GM15510 (cell line): ENCODE data around the gene MACROH2A2.

Source experiments
- POLR2A ChIP-seq: IDR thresholded peaks from 3 replicates; pipeline ENCODE4 v1.6.1; 2011; ENCODE audit warnings: borderline replicate concordance; ENCODE audit not compliant: insufficient read length; ENCODE audit errors: extremely low read depth

The MACROH2A2 gene

DNA sequence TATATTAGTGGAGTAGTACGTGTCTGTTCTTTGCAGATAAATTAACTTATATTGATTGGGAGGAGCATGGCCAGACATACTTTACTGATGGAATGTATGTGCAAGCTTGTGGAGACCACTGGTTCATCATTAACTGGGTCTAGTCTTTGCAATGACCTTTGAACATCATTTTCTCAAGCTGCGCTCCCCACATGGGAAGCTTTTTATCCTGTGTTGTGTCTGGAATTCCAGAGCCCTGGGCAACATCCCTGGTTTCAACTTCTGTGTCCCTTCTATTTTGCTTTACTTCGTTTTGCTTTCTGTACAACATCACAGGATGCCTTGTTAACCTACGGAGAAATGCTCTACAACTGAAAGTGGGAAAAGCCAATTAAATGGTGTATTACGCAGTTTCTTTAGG is 38.3 kb downstream of the MACROH2A2 start:
- no peak for TF ChIP-seq POLR2A

DNA sequence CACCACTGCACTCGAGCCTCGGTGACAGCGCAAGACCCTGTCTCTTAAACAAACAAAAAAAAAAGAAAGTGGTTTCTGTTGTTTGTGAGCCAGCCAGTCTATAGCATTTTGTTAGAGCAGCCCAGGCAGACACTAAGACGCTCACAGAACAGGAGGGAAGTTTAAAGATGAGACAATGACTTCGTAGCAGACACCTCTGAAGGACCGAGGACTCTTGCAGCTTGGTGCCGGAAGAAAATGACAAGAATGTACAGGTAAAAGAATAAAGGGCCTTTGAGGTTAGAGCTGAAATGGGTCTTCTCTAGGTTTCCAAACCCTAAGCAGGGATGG is 39.7 kb downstream of the MACROH2A2 start:
- TF ChIP-seq POLR2A: no peak

DNA sequence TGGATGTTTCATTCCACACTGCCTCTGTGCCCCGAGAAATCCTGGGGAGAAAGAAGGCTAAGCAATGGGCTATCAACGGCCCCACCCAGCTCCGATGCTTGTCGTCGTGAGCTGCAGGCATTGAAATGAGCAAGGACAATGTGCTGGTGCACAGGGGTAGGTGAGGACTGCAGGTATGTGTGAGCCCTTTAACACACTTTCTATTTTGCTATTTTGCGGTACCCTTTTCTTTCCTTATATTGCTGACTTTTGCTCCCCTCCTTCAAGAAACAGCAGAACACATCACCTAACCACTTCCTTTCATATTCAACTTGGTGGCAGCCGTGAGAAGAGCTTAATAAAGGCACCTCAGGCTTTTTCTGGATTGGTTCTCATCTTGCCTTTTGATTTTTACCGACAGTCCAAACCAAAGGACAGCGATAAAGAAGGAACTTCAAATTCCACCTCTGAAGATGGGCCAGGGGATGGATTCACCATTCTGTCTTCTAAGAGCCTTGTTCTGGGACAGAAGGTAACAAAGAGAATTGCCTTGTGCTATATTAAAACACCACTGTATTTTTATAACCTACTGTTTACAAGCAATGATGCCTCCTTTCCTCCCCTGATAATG is 40.8 kb downstream of the MACROH2A2 start:
- no peak for TF ChIP-seq POLR2A

DNA sequence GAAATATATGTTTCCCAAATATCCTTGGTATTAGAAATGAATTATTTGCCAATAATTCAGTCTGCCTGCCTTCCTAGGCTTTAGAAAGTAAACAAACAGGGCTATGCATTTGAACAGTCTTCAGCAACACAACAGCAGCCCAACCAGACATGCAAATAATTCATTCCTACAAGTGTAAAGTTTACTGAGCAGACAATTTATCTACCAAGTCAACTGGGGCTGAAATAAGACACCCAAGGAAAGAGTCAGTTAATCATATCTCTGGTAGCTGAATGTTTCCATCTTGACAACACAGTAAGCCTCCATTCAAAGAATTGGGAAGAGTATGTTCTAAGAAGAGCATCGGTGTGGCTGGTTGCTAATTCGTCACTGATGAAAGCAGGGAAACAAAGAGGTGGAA is 41.6 kb downstream of the MACROH2A2 start:
- no peak for TF ChIP-seq POLR2A

DNA sequence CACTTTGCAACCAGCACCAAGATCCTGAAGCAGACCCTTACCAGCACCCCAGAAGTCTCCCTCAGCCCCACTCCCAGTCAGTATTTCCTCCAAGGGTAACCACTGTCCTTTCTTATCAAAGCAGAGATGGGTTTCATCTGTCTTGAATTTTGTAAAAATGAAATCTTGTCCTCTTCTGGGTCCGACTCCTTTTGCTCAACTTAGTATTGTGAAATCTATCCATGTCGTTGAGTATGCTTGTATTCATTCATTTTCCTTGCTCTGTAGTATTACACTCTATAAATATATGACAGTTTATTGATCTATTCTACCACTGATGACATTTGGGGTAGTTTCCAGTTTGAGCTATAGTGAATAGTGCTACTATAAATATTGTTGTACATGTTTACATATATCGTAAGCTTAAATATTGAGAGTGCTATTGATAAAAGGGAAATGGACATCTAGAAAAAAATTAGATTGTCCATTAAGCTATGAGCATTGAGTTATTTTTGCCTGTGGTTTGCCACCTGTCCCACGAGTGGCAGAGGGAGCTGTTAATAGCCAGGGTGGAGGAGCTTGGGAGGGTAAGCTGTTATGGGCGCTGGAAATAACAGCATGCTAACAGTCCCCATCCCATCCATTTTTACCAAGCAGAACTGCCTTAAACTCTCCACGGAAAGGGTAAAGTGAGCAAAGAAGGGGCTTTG is 43.5 kb downstream of the MACROH2A2 start:
- no peak for TF ChIP-seq POLR2A

DNA sequence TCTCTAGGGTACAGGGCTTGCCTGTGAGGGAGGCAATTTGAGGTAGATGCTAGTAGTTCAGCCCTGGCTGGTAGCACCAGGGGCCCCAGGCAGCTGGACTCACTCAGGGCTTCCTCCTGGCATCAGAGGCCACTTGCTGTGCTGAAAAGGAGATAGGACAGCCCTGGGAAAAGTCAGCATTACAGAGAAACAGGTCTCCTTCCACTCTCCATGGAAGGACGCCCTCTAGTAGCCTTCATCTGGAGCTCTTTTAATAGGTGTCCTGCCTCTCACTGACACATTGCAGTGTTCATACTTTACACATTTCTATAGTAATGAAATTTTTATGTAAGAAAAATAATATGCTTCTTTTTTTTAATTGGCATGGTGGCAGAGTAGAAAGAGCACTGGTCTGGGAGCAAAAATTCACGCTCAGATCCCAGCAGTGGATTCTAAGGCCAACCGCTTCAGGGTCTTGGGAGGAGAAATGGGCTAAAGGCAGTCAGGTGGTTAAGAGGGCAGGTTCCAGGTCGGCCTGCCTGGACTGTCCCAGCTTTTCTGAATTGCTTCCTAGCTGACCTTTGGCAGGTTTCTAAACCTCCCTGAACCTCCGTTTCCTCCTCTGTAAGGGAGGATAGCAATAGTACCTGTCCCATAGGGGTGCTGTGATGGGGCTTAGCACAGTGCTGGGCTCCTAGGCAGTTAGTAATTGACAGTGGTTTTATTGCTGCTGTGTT is 44.2 kb downstream of the MACROH2A2 start:
- no peak for TF ChIP-seq POLR2A

DNA sequence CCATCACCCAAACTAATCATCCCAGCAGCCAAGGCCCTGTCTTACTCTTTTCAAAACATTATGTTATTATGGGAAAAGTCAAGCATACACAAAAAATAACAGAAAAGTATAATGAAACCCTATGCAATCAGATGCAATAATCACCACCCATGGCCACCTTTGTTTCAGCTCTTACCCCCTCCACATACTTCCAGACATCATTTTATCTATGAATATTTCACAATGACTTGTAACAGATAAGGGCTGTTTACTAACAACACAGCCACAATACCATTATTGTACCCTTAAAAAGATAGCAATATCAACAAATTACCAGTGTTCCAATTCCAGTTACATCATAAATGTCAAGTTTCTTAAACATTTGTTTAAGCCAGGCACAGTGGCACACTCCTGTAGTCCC is 44.8 kb downstream of the MACROH2A2 start:
- no peak for TF ChIP-seq POLR2A

DNA sequence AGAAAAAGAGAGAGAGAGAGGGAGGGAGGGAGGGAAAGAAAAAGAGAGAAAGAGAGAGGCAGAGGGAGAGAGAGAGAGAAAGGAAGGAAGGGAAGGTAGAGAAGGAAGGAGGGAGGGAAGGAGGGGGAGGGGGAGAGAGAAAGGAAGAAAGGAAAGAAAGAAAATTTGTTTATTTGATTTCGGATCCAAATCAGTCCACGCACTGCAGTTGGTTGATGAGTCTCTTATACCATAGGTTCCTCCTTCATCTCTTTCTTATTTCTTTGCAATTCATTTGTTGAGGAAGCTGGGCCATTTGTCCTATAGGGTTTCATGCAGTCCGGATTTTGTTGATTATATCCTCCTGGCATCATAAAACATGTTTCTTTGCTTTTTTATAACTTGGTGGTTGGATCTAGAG is 45.6 kb downstream of the MACROH2A2 start:
- no peak for TF ChIP-seq POLR2A

DNA sequence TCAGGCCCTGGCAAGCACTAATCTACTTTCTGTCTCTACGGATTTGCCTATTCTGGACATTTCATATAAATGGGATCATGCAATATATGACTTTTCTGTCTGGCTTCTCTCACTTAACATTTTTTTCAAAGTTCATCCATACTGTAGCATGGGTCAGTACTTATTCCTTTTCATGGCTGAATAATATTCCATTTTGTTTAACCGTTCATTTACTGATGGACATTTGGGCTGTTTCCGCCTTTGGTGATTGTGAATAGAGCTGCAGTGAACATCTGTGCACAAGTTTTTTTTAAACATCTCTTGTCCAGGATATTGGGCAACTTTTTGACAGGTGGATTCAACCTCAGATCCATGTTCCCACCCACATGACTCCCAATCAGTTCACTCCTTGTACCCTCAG is 49.0 kb downstream of the MACROH2A2 start:
- TF ChIP-seq POLR2A: no peak

DNA sequence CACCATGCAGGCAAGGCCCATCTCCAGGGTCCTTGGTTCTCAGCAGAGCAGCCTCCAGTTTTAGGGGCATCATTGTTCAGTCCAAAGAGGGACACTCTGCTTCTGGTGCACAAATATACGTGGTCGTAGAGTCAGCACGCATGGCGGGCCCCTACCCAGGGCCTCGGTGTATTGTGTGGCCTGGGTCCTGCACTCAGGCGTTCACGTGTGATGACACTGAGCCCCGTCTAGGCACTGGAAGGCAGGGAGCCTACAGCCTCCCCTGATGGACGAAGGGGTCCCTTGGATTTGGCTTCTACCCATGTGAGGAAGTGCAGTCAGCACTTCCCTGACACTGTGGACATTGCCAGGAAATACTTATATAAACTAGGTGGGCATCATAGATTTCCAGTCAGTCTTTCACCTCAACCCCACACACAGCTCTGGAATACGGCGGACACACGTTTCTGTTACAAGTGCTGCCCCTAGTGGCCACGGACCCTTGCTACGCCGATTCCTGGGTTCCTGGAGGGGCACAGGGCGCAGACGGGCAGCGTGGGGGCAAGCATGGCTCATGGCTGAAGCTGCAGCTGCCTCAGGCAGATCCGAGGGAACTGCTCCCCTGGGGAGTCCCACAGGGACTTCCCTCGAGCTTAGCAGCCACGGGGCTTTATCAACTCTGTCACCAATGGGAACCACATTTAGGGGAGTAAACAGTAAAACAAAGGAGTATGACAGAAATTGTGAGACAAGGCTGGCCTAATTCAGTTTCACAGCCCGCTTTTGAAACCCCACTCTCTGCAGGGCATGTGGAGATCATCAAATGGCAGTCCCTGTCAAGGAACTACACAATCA is 54.5 kb downstream of the MACROH2A2 start:
- TF ChIP-seq POLR2A: no peak

DNA sequence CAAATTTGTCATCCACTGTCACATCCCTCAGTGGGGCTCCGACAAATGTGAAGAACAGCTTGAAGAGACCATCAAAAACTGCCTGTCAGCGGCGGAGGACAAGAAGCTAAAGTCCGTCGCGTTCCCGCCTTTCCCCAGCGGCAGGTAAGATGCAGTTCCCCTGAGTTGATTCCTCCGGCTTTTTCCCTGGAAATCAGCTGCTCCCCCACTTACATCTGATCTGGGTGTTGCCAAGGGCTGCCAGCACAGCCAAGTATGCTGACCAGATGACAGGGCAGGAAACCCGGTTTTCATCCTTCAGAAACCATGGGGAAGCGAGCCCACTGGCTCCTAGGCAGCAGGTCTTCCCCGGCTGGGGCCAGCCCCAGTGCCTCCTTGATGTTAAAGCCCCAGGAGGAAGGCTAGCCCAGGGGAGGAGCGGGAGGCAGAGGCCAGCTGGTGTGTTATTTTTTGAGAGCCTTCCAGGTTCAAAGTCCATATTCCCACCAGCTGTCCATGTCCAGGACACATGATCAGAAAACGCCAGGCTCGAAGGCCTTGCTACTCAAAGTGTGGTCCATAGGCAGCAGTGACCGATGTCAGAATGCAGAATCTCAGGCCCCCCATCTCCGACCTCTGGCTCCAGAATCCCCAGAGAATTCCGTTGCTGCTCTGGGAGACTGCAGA is 56.6 kb downstream of the MACROH2A2 start:
- no peak for TF ChIP-seq POLR2A

DNA sequence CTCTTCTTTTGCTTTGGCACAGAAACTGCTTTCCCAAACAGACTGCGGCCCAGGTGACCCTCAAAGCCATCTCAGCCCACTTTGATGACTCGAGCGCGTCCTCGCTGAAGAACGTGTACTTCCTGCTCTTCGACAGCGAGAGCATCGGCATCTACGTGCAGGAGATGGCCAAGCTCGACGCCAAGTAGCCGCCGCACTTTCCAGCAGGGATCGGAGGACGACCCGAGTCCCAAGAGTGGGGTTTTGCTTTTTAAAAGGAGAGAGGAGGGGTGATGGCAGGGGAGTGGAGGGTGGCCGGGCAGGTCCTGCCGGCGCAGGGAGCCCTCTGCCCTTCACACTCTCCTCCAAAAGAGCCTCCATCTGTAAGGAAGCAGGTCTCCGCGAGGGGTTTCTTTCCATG is 58.9 kb downstream of the MACROH2A2 start:
- TF ChIP-seq POLR2A: no peak

DNA sequence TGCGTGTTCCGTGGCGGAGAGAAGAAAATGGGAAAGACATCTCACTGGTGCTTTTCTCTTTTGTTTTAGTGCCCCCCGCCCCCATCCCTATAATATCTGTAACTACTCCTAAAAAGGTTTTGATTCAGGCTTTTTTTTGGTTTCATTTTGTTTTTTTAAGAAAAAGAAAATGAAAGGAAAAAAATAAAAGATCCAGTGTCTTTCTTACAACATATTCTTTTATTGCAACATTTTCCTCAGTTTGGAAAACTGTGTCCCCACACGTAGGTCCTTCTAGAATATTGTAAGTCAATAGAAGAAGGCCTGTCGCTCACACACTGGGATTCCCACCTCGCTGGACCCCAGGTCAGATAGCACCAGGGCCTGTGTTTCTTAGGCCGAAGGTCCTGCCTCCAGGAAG is 59.4 kb downstream of the MACROH2A2 start:
- no peak for TF ChIP-seq POLR2A

DNA sequence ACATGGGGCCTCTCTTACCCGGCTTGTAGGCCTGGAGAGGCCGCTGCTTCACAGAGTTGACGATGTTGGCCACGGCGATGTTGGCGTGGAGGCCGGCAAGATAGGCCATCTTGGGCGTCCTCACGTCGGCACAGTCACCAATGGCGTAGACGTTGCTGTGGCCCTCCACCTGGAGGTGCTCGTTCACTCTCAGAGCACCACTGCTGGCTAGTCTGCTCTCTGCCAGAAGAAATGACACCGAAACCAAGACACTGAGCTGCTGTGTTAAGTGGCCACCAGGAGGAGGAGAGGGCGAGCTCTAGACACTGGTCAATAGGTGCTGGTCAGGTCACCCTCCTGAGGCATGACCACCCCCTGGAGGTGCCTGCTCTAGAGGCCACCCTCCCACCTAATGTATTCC is 62.3 kb downstream of the MACROH2A2 start:
- TF ChIP-seq POLR2A: no peak
